Measurements from ENCODE around the gene LARP6.

GRCh38 chr15:70827721-70828120 is 26.2 kb downstream of the LARP6 start:
- TF ChIP-seq RELA (CRISPR knock-in tag; IDR thresholded peaks at IDR 0.05) (no peak), RXRA (CRISPR knock-in tag; IDR thresholded peaks at IDR 0.05) (no peak), ZMYM3 (CRISPR knock-in tag; IDR thresholded peaks at IDR 0.05) (no peak), CHCHD3 (CRISPR knock-in tag; IDR thresholded peaks at IDR 0.05) (no peak), HOXA7 (CRISPR knock-in tag; IDR thresholded peaks at IDR 0.05) (no peak), FOXA1 (IDR thresholded peaks at IDR 0.05) (no peak), FOXA1 (CRISPR knock-in tag; IDR thresholded peaks at IDR 0.05) (no peak), REST (IDR thresholded peaks at IDR 0.05; ENCODE audit: borderline replicate concordance in 1 of 2, low read depth in 1 of 2, low read length in 2 of 2) (no peak)
